DND-41 (cell line): ENCODE data around the gene TFAP2A.

Source experiments
- ATAC-seq: fragments of 200-7000 bp; cut with Tn5 transposase; 3 replicates; pipeline ENCODE4 v1.9.1; 2021; ENCODE audit warnings: low read depth; ENCODE audit not compliant: insufficient read depth
- DNase-seq: peaks from one replicate; pipeline ENCODE4 v3.0.0-alpha.2; 2020
- H2AFZ ChIP-seq: 2 replicates; pipeline ENCODE4 v1.6.0; 2012; ENCODE audit warnings: low read depth, low read length
- H3K27ac ChIP-seq: 2 replicates; pipeline ENCODE4 v1.5.1; 2012; ENCODE audit warnings: low read length, inconsistent platforms
- H3K27me3 ChIP-seq: fragments of 200-600 bp; sonication (generic); 2 replicates; pipeline ENCODE4 v1.6.0; 2012; ENCODE audit warnings: low read length, mild to moderate bottlenecking, inconsistent platforms; ENCODE audit not compliant: insufficient read depth, poor library complexity
- H3K36me3 ChIP-seq: 2 replicates; pipeline ENCODE4 v1.5.1; 2012; ENCODE audit warnings: low read length, inconsistent platforms; ENCODE audit not compliant: insufficient read depth
- H3K4me1 ChIP-seq: 2 replicates; pipeline ENCODE4 v1.5.1; 2012; ENCODE audit warnings: mild to moderate bottlenecking, low read length; ENCODE audit not compliant: insufficient read depth
- H3K4me2 ChIP-seq: 2 replicates; pipeline ENCODE4 v1.6.0; 2012; ENCODE audit warnings: mild to moderate bottlenecking, moderate library complexity, low read length, inconsistent platforms; ENCODE audit not compliant: insufficient read depth
- H3K4me3 ChIP-seq, 2 experiments: fragments of 200-600 bp in 1 of 2; shearing (Covaris generic) in 1 of 2; 2 replicates each; pipeline ENCODE4 v1.5.1; 2012 to 2016; ENCODE audit warnings: inconsistent platforms in 2 of 2, low read length in 2 of 2, mild to moderate bottlenecking in 2 of 2, low read depth in 1 of 2, moderate library complexity in 1 of 2
- H3K79me2 ChIP-seq: 2 replicates; pipeline ENCODE4 v1.6.0; 2012; ENCODE audit warnings: low read length, inconsistent platforms; ENCODE audit not compliant: insufficient read depth
- H3K9ac ChIP-seq: 2 replicates; pipeline ENCODE4 v1.6.0; 2012; ENCODE audit warnings: low read depth, mild to moderate bottlenecking, inconsistent platforms, low read length, moderate library complexity
- H3K9me3 ChIP-seq: 2 replicates; pipeline ENCODE4 v1.5.1; 2012; ENCODE audit warnings: low read length, moderate library complexity, mild to moderate bottlenecking, inconsistent platforms; ENCODE audit not compliant: insufficient read depth, severe bottlenecking
- H4K20me1 ChIP-seq: 2 replicates; pipeline ENCODE4 v1.6.0; 2012; ENCODE audit warnings: low read length; ENCODE audit not compliant: insufficient read depth
- CTCF ChIP-seq: IDR thresholded peaks from 2 replicates; pipeline ENCODE4 v1.5.1; 2012; ENCODE audit warnings: borderline replicate concordance, low read length, moderate library complexity, mild to moderate bottlenecking; ENCODE audit not compliant: poor library complexity, severe bottlenecking; ENCODE audit errors: extremely low read depth
- EZH2 ChIP-seq: IDR thresholded peaks from 3 replicates; pipeline ENCODE4 v1.6.1; 2012; ENCODE audit warnings: borderline replicate concordance, low read depth, mild to moderate bottlenecking, moderate library complexity, low read length, inconsistent platforms; ENCODE audit not compliant: severe bottlenecking

Gene TFAP2A

GRCh38 chr6:10382322-10382721 is 32.6 kb downstream of the TFAP2A start:
- no peak overlapping the region for H3K4me2 ChIP-seq
- H3K79me2 ChIP-seq = no peaks in the 10 kb centered on the region
- no peaks in the 10 kb centered on the region for H3K9me3 ChIP-seq
- no peaks in the 10 kb centered on the region for H3K36me3 ChIP-seq
- no peak overlapping the region for H3K9ac ChIP-seq
- no peak for DNase-seq
- no peak for TF ChIP-seq EZH2
- TF ChIP-seq CTCF = no peak
- H2AFZ ChIP-seq = no peak overlapping the region
- no peaks in the 10 kb centered on the region for H3K4me1 ChIP-seq
- ATAC-seq = no peak
- H3K27ac ChIP-seq = no peak overlapping the region
- no peaks in the 10 kb centered on the region for H4K20me1 ChIP-seq
- H3K27me3 ChIP-seq = peaks cover 4% of the 10 kb centered on the region
- H3K4me3 ChIP-seq = no peak overlapping the region

- no peak for TF ChIP-seq CTCF
- TF ChIP-seq EZH2 = no peak
- Histone ChIP-seq H3K36me3 (no peaks in the 10 kb centered on the region), H3K9me3 (no peaks in the 10 kb centered on the region), H3K27ac (no peak overlapping the region), H3K27me3 (peaks cover 4% of the 10 kb centered on the region), H4K20me1 (no peaks in the 10 kb centered on the region), H3K4me2 (no peak overlapping the region), H3K79me2 (no peaks in the 10 kb centered on the region), H3K9ac (no peak overlapping the region), H2AFZ (no peak overlapping the region), H3K4me3 (no peak overlapping the region), H3K4me1 (no peaks in the 10 kb centered on the region)
- ATAC-seq (no peak), DNase-seq (no peak)
Observed at GRCh38 chr6:10381830-10382208, 33.1 kb downstream of the TFAP2A start.

- no peak for DNase-seq
- Histone ChIP-seq H3K36me3 (no peaks in the 10 kb centered on the region), H3K9me3 (no peaks in the 10 kb centered on the region), H3K27ac (no peak overlapping the region), H4K20me1 (no peaks in the 10 kb centered on the region), H3K4me3 (no peak overlapping the region), H3K4me2 (no peak overlapping the region), H2AFZ (no peak overlapping the region), H3K9ac (no peak overlapping the region), H3K4me1 (no peaks in the 10 kb centered on the region), H3K79me2 (no peaks in the 10 kb centered on the region), H3K27me3 (no peaks in the 10 kb centered on the region)
- ATAC-seq = no peak
- TF ChIP-seq EZH2 (no peak), CTCF (no peak)
Observed at GRCh38 chr6:10381133-10381829, 33.6 kb downstream of the TFAP2A start.
